Retina (tissue), 1 donor: ENCODE data around the gene KRTAP2-4.
"Not testable (repeated sequence)": the region's sequence is repeated elsewhere in the genome, so short reads cannot be mapped to it uniquely, and the experiment has no call there.

Experiments
- DNase-seq: peaks from one replicate; pipeline ENCODE4 v3.0.0-alpha.2; 2016

Gene KRTAP2-4

DNA sequence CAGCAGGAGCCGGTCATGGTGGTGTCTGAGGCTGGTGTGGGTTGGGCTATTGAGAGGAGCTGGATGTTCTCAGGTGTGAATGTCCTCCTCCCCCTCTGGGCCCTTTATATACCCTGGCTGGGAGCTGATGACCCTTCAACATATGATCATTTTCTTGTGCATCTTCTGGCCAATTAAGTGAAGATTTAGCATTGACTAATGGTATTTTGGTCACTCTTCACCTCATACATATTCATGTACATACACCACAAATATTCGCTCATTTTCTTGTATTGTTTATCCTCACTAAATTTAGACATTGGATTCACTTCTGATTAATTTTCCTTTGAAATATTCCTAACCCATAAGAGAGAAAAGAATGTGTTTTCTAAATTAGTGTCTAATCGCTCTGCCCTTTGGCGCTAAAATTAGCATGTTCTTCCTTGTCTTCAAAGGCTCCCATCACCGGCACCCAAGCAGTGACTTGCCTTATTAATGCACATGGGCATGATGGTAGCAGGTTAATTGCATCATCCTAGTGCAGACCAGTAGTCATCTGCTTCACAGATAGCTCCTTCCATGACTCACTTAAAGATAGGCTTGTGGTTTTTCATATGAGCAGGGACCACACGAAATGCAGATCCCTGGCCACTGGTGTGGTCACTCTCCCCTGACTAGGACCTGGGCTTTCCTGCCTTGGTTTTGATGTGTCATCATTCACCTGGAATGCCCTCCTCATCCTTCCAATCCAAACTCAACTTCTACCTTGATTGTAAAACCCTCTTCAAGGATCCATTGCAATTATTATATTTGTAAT is at the start of gene KRTAP2-4:
TSS of gene KRTAP2-4 (minus strand) at position 51 of the 796 bp plus-strand sequence. CDS start at position 17, 34 bp downstream.
- DNase-seq = no peak

GRCh38 chr17:41111151-41111885 is 45.6 kb upstream of the KRTAP2-4 start:
- DNase-seq = no peak

GRCh38 chr17:41108728-41109386 is 43.2 kb upstream of the KRTAP2-4 start:
- DNase-seq = not testable (repeated sequence)

DNA sequence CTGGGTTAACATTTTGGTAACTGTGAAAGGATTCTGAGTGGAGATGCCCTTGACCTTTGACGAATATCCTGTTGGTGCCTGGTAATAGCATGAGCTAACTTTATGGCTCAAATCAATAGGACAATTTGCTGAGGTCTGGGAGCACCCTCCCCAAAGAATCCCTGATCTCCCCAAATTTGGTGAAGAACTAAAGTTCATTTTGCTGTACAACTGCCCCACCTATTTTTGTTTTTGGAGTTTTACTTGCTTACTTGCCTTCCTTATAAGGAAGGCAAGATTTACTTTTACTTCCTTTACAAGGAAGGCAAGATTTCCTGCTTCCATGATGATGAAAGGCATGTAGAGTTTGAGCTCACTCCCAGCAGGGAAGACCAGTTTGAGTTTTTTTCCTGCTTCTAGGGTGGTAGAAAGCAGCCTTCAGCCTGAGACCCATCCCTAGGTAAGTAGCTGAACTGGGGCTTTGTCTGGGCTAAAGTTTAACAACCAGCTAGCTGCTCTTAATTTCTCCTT is 42.3 kb upstream of the KRTAP2-4 start:
- no peak for DNase-seq

GRCh38 chr17:41105347-41105746 is 39.7 kb upstream of the KRTAP2-4 start, which contains the start of gene KRTAP4-9:
Gene KRTAP4-9, plus strand, starts transcription at chr17:41105389. Its CDS starts 0 bp downstream, at chr17:41105389.
- DNase-seq = not testable (repeated sequence)

GRCh38 chr17:41104386-41105038 is 38.8 kb upstream of the KRTAP2-4 start:
- DNase-seq = not testable (repeated sequence)

DNA sequence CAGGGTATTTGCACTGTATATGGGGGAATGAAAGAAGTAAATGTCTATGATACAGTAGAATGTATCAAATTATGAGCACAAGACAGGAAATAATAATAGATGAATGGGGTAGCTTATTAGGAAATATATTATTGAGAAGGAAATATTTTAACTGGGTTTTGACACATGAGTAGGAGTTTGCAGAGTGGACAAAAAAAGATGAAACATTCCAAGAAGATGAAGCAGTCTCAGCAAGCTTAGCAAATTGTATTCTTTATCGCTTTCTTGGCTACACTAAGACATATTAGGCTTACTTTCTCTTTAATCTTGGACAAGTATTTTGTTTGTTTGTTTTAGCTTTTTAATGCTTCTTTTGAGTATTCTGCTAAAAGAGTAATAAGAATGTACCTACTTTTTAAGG is 38.2 kb upstream of the KRTAP2-4 start:
- DNase-seq = no peak

- DNase-seq = peak; percentile 12
These were observed 36.0 kb upstream of the KRTAP2-4 start, which contains the start of gene KRTAP4-16 for GRCh38 chr17:41101586-41102259. Gene KRTAP4-16, minus strand, starts transcription at chr17:41102209. Its CDS starts 0 bp downstream, at chr17:41102209.

DNA sequence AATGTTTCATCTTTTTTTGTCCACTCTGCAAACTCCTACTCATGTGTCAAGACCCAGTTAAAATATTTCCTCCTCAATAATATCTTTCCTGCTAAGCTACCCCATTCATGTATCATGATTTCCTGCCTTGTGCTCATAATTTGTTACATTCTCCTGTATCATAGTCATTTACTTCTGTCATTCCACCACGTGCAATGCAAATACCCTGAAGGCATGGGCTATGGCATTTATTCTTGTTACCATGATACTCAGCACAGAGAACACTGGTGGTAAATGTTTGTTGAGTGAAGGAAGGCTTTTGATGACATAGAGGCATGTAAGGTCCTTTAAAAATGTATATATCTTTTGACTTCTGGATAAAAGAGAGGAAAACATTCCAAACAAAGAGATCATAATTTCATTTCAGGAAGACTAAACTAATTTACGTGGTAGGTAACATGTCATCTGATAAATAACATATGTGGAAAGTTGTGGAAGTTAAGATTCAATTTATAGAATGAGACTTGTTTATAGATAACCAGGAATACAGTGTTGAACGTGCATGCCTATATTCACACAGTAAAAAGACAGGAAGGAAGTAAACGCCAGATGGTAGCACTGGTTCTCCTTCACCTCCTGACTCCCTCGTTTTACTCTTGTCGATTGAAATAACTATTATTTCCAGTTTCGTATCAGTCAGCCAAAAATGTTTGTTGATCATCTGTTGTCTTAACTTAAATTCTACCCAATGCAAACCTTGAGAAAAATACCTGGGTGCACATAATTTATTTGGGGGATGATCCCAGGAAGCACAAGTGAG is 34.2 kb upstream of the KRTAP2-4 start:
- DNase-seq = not testable (repeated sequence)

DNA sequence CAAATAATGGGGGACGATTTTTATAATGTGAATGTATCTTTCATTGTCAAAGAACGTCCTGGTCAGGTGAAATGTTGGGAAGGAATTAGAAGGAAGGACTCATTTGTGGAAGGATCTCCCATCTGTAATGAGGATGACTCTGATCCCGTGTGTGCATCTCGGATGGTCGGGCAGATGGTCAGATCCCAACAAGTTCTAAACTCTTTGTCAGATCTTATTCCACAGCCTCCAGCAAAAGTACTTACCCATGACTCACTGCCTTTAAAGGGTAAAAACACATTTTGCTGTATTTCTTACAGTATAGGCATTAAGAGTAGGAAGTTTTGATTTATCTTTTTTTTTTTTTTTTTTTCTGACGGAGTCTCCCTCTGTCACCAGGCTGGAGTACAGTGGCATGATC is 32.8 kb upstream of the KRTAP2-4 start:
- DNase-seq = no peak

DNA sequence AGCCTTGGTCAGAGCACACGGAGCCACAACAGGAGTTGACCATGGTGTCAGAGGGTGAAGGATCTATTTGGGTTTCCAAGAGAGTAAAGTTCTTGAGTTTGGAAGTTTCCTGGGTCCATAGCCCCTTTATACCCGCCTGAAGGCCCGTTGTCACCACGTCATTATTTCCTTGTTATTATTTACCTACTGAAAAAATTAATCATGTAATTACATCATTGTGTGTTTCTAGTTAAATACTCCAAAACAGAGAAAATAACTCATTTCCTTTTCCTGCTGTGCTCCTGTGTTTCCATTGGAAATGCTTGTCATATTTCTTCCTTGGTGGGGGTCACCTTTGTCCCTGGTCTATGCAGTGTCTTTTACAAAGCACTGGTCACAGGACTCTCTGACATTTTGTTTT is 32.4 kb upstream of the KRTAP2-4 start, which contains the start of gene KRTAP4-8:
TSS of gene KRTAP4-8 (minus strand) at position 101 of the 400 bp plus-strand sequence. CDS start at position 43, 58 bp downstream.
- DNase-seq = no peak

DNA sequence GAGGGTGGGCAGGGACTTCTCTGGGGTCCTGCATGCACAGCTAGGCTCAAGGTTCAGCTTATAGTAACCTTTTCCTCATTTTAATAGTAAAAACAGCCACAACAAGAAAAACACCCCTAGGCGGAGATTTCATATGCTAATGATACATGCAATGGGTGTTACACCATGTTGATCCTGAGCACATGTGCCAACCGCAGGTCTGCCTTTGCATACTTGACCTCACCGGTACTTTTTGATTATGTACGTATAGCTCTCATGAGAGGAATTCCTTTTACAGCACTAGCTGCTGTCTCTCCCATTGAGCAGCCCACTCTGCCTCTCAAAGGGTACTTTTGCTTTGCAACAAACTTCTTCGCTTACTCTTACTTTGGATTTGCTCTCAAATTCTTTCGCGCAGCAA is 30.4 kb upstream of the KRTAP2-4 start:
- DNase-seq = no peak

DNA sequence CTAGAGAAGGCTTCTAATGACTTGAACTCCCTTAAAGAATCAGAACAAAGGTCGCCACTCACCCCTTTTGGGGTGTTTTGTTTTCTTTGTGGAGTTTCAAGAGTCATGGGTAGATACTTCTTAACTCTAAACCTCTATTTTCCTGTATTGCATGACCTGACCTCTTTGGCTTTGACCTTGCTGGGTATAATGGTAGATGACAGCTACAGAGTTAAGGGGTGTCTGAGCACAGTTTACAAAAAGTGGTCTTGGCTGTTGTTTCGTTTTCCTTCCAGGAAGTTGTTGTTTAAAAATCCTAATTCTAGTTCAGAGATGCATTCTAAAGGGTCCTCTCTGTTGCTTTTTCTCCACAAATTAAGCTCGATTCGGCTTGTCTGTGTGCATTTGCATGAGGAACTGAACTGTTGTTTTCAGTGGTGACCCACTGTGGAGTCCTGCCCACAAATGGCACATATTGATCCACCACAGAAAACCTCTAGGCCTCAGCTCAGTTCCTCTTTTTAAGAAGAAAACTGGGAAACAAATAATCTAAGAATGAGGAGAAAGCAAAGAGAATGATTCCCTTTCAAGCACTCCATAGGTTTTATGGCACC is 23.2 kb upstream of the KRTAP2-4 start:
- DNase-seq = not testable (repeated sequence)

- DNase-seq = not testable (repeated sequence)
These were observed 18.6 kb upstream of the KRTAP2-4 start, which contains the start of gene KRTAP4-7 for GRCh38 chr17:41084100-41084856. Gene KRTAP4-7, plus strand, starts transcription at chr17:41084150. Its CDS starts 57 bp downstream, at chr17:41084207.

GRCh38 chr17:41083427-41083826 is 17.7 kb upstream of the KRTAP2-4 start:
- DNase-seq = not testable (repeated sequence)

DNA sequence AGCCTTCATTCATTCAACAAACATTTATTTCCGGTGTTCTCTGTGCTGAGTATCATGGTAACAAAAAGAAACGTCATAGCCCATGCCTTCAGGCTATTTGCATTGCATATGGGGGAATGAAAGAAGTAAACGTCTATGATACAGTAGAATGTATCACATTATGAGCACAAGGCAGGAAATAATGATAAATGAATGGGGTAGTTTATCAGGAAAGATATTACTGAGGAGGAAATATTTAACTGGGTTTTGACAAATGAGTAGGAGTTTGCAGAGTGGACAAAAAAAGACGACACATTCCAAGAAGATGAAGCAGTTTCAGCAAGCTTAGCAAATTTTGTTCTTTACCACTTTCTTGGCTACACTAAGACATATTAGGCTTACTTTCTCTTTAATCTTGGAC is 16.9 kb upstream of the KRTAP2-4 start:
- no peak for DNase-seq

GRCh38 chr17:41076788-41077187 is 11.1 kb upstream of the KRTAP2-4 start:
- DNase-seq = no peak

DNA sequence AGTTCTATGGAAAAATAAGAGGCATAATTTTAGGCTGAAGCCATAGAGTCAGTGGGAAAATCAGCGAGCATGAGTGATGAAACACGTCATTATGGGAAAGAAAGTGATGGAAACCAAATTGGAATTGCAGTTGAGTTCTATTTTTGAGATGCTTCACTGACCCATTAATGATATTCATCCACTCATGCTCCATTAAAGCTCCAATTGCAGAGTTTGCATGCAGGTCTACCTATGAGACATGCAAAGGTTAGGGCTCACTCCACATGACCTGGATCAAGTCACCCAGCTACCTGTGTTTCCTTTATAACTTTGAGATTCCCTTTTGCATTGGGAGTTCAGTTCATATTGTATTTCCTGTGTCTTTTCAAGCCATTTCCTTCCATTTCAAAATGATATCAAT is 8.0 kb upstream of the KRTAP2-4 start:
- no peak for DNase-seq

DNA sequence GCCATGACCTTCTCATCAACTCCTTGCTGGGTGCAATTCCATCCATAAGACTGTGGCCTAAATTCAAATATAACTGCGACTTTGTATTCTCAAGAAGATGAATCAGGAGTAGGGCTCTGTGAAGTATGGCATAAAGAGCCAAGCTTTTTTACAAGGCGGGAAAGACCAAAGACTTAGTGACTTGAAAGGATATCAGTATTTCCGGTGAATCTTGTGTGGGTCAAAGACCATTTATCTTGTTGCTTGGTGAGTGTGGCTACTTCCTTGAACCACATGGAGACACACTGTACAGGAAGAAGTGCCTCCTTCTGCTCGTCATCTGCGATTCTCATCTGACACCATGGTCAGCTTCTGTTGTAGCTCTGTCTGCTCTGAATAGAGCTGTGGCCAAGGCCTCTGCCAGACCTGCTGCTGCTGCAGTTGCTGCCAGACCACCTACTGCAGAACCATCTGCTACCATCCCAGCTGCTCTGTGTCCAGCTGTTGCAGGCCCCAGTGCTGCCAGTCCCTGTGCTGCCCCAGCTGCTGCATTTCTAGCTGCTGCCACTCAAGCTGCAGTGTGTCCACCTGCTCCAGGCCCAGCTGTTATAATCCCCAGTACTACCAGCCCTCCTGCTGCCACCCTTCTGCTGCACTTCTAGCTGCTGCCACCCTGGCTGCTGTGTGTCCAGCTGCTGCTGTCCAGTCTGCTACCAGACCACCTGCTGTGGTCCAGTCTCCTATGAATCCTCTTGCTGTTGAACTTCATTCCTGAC is 6.1 kb upstream of the KRTAP2-4 start:
- peak; percentile 23 for DNase-seq
